ENCODE data around the gene GMDS. TPM values are rescaled to one million over a fixed set of nuclear protein-coding genes. Genes with fewer than 3 reads are reported as not detected.

The GMDS gene
- total RNA-seq, 4 donors from 2014 or later, result 3.4 to 7.2 (median 4.6) TPM

DNA sequence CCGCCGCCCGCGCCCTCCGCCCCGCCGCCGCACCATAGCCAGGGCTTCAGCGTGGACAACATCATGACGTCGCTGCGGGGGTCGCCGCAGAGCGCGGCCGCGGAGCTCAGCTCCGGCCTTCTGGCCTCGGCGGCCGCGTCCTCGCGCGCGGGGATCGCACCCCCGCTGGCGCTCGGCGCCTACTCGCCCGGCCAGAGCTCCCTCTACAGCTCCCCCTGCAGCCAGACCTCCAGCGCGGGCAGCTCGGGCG, 634.2 kb downstream of the GMDS start:
- Histone ChIP-seq H3K27me3 (peaks cover 67 to 84% (median 74%) of the 10 kb centered on the region in 3 donors), H3K9me3 (no peaks in the 10 kb centered on the region), H3K36me3 (no peaks in the 10 kb centered on the region), H3K4me1 (peaks cover 5 to 16% of the 10 kb centered on the region in 2 donors), H3K4me3 (peak overlapping the region in 3 of 4 donors; percentile 51 to 62 (median 52)), H3K27ac (peak overlapping the region in 3 of 4 donors; percentile 76 to 80 (median 80))
- in situ Hi-C loops (cut with MboI; ENCODE audit: low sequenced_read_pairs in 4 of 4) (loop anchor here in 1 of 4 donors (25.0 kb wide), 1 partner anchor 501 kb away; no protein-coding TSS in a partner anchor), intact Hi-C loops (cut with DNase I; ENCODE audit: low total_unique reads) (loop anchor here (5.0 kb wide), 1 partner anchor 1141 kb away; the partner anchor contains the start of gene MYLK4)
- TF ChIP-seq, protein P1, sequence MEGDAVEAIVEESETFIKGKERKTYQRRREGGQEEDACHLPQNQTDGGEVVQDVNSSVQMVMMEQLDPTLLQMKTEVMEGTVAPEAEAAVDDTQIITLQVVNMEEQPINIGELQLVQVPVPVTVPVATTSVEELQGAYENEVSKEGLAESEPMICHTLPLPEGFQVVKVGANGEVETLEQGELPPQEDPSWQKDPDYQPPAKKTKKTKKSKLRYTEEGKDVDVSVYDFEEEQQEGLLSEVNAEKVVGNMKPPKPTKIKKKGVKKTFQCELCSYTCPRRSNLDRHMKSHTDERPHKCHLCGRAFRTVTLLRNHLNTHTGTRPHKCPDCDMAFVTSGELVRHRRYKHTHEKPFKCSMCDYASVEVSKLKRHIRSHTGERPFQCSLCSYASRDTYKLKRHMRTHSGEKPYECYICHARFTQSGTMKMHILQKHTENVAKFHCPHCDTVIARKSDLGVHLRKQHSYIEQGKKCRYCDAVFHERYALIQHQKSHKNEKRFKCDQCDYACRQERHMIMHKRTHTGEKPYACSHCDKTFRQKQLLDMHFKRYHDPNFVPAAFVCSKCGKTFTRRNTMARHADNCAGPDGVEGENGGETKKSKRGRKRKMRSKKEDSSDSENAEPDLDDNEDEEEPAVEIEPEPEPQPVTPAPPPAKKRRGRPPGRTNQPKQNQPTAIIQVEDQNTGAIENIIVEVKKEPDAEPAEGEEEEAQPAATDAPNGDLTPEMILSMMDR (IDR thresholded peaks at IDR 0.05 in 4 of 5, conservative IDR thresholded peaks at IDR 0.05 in 1 of 5), result no peak
- TF ChIP-seq POLR2A (IDR thresholded peaks at IDR 0.05), result no peak
- ATAC-seq, result no peak
- DNase-seq, result no peak

DNA sequence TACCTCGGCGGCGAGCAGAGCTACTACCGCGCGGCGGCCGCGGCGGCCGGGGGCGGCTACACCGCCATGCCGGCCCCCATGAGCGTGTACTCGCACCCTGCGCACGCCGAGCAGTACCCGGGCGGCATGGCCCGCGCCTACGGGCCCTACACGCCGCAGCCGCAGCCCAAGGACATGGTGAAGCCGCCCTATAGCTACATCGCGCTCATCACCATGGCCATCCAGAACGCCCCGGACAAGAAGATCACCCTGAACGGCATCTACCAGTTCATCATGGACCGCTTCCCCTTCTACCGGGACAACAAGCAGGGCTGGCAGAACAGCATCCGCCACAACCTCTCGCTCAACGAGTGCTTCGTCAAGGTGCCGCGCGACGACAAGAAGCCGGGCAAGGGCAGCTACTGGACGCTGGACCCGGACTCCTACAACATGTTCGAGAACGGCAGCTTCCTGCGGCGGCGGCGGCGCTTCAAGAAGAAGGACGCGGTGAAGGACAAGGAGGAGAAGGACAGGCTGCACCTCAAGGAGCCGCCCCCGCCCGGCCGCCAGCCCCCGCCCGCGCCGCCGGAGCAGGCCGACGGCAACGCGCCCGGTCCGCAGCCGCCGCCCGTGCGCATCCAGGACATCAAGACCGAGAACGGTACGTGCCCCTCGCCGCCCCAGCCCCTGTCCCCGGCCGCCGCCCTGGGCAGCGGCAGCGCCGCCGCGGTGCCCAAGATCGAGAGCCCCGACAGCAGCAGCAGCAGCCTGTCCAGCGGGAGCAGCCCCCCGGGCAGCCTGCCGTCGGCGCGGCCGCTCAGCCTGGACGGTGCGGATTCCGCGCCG, 634.7 kb downstream of the GMDS start:
- in situ Hi-C loops (cut with MboI; ENCODE audit: low sequenced_read_pairs in 4 of 4), result loop anchor here in 1 of 4 donors (25.0 kb wide), 1 partner anchor 502 kb away; no protein-coding TSS in a partner anchor
- Histone ChIP-seq H3K4me1 (peaks cover 5 to 16% of the 10 kb centered on the region in 2 donors), H3K36me3 (no peaks in the 10 kb centered on the region), H3K27ac (peak overlapping the region; percentile 74 to 80 (median 78)), H3K27me3 (peaks cover 72 to 84% (median 79%) of the 10 kb centered on the region in 3 donors), H3K9me3 (no peaks in the 10 kb centered on the region), H3K4me3 (peak overlapping the region; percentile 48 to 62 (median 52))
- peak in 1 of 2 donors; percentile 7 for ATAC-seq
- intact Hi-C loops (cut with DNase I; ENCODE audit: low total_unique reads), result loop anchor here (5.0 kb wide), 1 partner anchor 1142 kb away; the partner anchor contains the start of gene MYLK4
- no peak for TF ChIP-seq POLR2A (IDR thresholded peaks at IDR 0.05)
- TF ChIP-seq, protein P1 (IDR thresholded peaks at IDR 0.05 in 4 of 5, conservative IDR thresholded peaks at IDR 0.05 in 1 of 5), result no peak
- no peak for DNase-seq

DNA sequence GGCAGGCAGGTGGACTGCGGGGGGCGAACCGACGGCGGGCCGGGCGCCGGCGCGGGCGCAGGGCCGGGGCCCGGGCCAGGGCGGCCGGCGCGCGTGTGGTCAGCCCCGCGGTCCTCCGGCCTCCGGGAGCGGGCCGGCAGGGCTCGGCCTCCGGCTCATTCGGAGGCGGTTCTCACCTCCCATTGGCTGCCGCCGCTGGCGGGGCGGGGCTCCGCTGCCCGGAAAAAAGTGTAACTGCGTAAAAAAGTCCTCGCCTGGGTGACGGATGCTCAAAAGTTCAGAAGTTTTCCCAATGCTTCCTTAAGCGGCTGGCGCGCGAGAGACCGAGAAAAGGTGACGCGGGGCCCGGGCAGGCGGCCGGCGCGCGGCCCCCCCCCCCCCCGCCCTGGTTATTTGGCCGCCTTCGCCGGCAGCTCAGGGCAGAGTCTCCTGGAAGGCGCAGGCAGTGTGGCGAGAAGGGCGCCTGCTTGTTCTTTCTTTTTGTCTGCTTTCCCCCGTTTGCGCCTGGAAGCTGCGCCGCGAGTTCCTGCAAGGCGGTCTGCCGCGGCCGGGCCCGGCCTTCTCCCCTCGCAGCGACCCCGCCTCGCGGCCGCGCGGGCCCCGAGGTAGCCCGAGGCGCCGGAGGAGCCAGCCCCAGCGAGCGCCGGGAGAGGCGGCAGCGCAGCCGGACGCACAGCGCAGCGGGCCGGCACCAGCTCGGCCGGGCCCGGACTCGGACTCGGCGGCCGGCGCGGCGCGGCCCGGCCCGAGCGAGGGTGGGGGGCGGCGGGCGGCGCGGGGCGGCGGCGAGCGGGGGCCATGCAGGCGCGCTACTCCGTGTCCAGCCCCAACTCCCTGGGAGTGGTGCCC, 635.5 kb downstream of the GMDS start, which contains the start of gene FOXC1:
FOXC1 (plus strand) TSS at position 268 of the 849 bp plus-strand sequence; CDS start at position 799, 531 bp downstream.
- Histone ChIP-seq H3K9me3 (no peaks in the 10 kb centered on the region), H3K36me3 (no peaks in the 10 kb centered on the region), H3K4me3 (peak within 1 kb of the TSS; percentile 56 to 64 (median 60)), H3K27me3 (peaks cover 81 to 84% (median 83%) of the 10 kb centered on the region in 3 donors), H3K27ac (peak within 1 kb of the TSS; percentile 76 to 80 (median 79)), H3K4me1 (peaks cover 5 to 20% of the 10 kb centered on the region in 2 donors)
- DNase-seq (peak; percentile 70 to 71), ATAC-seq (peak; percentile 68 to 72)
- intact Hi-C loops (cut with DNase I; ENCODE audit: low total_unique reads), result loop anchor here (2.0 to 5.0 kb wide), 3 partner anchors 77 to 1142 kb away; partner anchors contain the start of genes GMDS and MYLK4
- TF ChIP-seq, protein P1 (IDR thresholded peaks at IDR 0.05 in 4 of 5, conservative IDR thresholded peaks at IDR 0.05 in 1 of 5), result no peak
- TF ChIP-seq POLR2A (IDR thresholded peaks at IDR 0.05), result peak; percentile 60 to 77
- in situ Hi-C loops (cut with MboI; ENCODE audit: low sequenced_read_pairs in 4 of 4), result loop anchor here (10.0 to 25.0 kb wide), 3 partner anchors 495 to 745 kb away; no protein-coding TSS in a partner anchor

DNA sequence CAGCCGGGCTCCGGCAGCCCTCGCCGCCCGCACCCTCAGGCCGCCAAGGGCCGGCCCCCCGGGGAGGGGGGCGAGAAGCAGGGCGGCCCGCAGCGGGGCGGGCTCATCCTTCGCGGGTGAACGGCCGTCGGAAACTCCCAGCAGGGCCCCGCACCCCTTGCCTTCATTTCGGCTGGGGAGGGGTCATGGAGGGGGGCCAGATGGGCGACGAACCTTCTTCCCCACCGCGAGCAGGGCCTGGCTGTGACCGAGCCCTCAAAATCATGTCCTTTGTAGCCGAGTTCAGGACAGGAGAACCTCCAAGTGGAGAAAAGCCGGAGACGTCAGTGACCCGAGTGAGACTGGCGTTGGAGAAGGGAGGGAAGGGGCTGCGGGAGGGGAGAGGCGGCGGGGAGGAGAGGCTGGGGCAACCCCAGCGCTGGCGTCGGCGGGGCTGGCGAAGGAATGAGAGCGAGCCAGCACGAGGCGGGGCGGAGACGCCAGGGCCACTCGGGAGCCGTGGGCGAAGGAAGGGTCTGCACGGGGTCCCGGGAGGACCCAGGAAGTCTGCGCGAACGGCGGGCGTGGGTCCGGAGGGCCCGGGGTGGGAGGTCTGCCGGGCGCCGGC, 636.3 kb downstream of the GMDS start:
- Histone ChIP-seq H3K9me3 (no peaks in the 10 kb centered on the region), H3K4me3 (peak overlapping the region; percentile 54 to 63 (median 60)), H3K4me1 (peaks cover 6 to 26% of the 10 kb centered on the region in 2 donors), H3K27me3 (peaks cover 81 to 85% (median 84%) of the 10 kb centered on the region in 3 donors), H3K36me3 (no peaks in the 10 kb centered on the region), H3K27ac (peak overlapping the region in 3 of 4 donors; percentile 68 to 79 (median 68))
- TF ChIP-seq, protein P1 (IDR thresholded peaks at IDR 0.05 in 4 of 5, conservative IDR thresholded peaks at IDR 0.05 in 1 of 5), result no peak
- TF ChIP-seq POLR2A (IDR thresholded peaks at IDR 0.05), result no peak
- DNase-seq, result no peak
- in situ Hi-C loops (cut with MboI; ENCODE audit: low sequenced_read_pairs in 4 of 4), result loop anchor here (10.0 to 25.0 kb wide), 3 partner anchors 496 to 746 kb away; no protein-coding TSS in a partner anchor
- peak; percentile 8 to 11 for ATAC-seq
- intact Hi-C loops (cut with DNase I; ENCODE audit: low total_unique reads), result loop anchor here (2.0 to 5.0 kb wide), 2 partner anchors 78 to 636 kb away; partner anchors contain the start of gene GMDS

Data from gastrocnemius medialis (tissue), 4 donors.